Measurements from ENCODE around the gene ACSL5. TPM values are rescaled to one million over a fixed set of nuclear protein-coding genes. Genes with fewer than 3 reads are reported as not detected.

Gene ACSL5
- total RNA-seq, 1 donor from 2014 or later: 6.3 TPM

Other genes with a start within 250 kb of the ACSL5 start
- 25.0 TPM for gene GPAM, start 190.4 kb upstream of the ACSL5 start, total RNA-seq
- gene TECTB, start 90.7 kb upstream of the ACSL5 start, total RNA-seq: not detected
- 17.6 TPM for gene ZDHHC6, start 72.8 kb downstream of the ACSL5 start, total RNA-seq
- 22.9 TPM for gene VTI1A, start 73.1 kb downstream of the ACSL5 start, total RNA-seq

All from left ventricle myocardium superior (tissue), 1 donor.